HFFc6 (cell line): ENCODE results near the gene PRMT1. TPM values are rescaled to one million over a fixed set of nuclear protein-coding genes. Genes with fewer than 3 reads are reported as not detected.
"Not testable (repeated sequence)": the region's sequence is repeated elsewhere in the genome, so short reads cannot be mapped to it uniquely, and the experiment has no call there.

Experiments used
- DNase-seq: peaks from one replicate; pipeline ENCODE4 v3.0.0-alpha.2; 2018
- H3K27ac Mint-ChIP-seq: 2 replicates; pipeline ENCODE4 v1.8.0; 2020; ENCODE audit warnings: mild to moderate bottlenecking, mixed read lengths
- H3K27me3 Mint-ChIP-seq: 2 replicates; pipeline ENCODE4 v1.8.0; 2021; ENCODE audit warnings: mild to moderate bottlenecking, moderate library complexity, mixed read lengths; ENCODE audit not compliant: insufficient read depth
- H3K36me3 Mint-ChIP-seq: 2 replicates; pipeline ENCODE4 v1.8.0; 2021; ENCODE audit warnings: low read depth, mixed read lengths
- H3K4me1 Mint-ChIP-seq: 2 replicates; pipeline ENCODE4 v1.8.0; 2020; ENCODE audit warnings: low read depth, mixed read lengths
- H3K4me3 Mint-ChIP-seq: 2 replicates; pipeline ENCODE4 v1.8.0; 2020; ENCODE audit warnings: mild to moderate bottlenecking, moderate library complexity, mixed read lengths
- H3K9me3 Mint-ChIP-seq: 2 replicates; pipeline ENCODE4 v1.8.0; 2020; ENCODE audit warnings: mild to moderate bottlenecking, mixed read lengths
- long read RNA-seq: library from polyadenylated mRNA; unstranded; transcript quantifications from one replicate; pipeline ENCODE4 v2.0.0, GENCODE V29; 2019
- total RNA-seq, 6 experiments: library from RNA; stranded (reverse); fragmentation: NEBNext Ultra II Directional; extraction: Animal tissue kit (Norgen Biotek cat#: 25700); gene quantifications; 2 replicates in 1 of 6; 3 replicates in 5 of 6; pipeline ENCODE4 v1.2.3, GENCODE V29; 2021
- TF ChIP-seq, protein P1 (sequence below): fragments of 200-600 bp; sonication (generic); IDR thresholded peaks from 2 replicates; pipeline ENCODE4 v1.5.0; 2021; ENCODE audit warnings: antibody characterized with exemption, mild to moderate bottlenecking

PRMT1 gene
- 100 to 1,000 TPM; 209 to 226 (median 217) TPM for total RNA-seq
- long read RNA-seq, transcript PRMT1-202 (11 exons, 1,327 nt) = minor isoform, 9 of 181 reads
- long read RNA-seq, transcript PRMT1-201 (10 exons, 1,393 nt) = major isoform, 147 of 181 reads
- long read RNA-seq, partial matches to known transcripts = 11 of 181 reads
- long read RNA-seq, other reads (novel, unspliced or antisense) = 14 of 181 reads

DNA sequence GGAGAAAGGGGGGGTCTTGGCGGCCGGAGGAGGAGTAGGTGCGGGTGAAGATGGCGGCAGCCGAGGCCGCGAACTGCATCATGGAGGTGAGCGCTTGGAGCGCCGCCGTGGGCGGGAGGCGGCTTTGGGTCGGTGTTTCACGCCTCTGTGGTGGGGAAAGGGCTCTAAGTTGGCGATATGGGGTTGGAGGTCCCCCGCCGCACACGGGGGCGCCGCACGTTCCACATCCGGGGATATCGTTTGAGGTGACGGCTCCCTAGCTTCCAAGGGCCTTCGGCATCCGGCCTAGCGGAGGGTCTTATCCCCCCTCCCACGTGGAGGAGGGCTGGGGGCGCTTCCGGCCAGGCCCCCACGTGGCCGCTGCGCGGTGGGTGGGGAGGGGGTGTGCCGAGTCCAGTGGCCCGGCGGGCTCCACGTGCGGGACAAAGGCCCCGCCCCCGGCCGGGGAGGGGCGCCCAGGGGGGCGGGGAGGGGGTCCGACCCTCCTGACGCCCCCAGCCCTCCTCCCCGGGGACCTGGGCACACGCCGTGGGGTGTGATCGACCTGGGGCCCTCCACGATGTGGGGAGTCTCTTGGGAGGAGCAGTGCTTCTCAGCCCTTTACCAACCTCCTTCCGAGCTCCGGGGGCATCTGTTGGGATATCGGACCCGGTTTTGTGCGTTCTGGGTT, at the start of gene PRMT1:
Gene PRMT1 (plus strand): TSS at position 41 of the 670 bp plus-strand sequence. CDS start 10 bp downstream, at position 51.
- Mint-ChIP-seq H3K27me3 (peaks cover 7% of the 10 kb centered on the region), H3K4me3 (peak within 1 kb of the TSS; percentile 97), H3K27ac (peak within 1 kb of the TSS; percentile 99), H3K4me1 (peaks cover 31% of the 10 kb centered on the region), H3K36me3 (peaks cover 4% of the 10 kb centered on the region; the same call in 1 of the 2 replicates), H3K9me3 (no peaks in the 10 kb centered on the region)
- TF ChIP-seq, protein P1, sequence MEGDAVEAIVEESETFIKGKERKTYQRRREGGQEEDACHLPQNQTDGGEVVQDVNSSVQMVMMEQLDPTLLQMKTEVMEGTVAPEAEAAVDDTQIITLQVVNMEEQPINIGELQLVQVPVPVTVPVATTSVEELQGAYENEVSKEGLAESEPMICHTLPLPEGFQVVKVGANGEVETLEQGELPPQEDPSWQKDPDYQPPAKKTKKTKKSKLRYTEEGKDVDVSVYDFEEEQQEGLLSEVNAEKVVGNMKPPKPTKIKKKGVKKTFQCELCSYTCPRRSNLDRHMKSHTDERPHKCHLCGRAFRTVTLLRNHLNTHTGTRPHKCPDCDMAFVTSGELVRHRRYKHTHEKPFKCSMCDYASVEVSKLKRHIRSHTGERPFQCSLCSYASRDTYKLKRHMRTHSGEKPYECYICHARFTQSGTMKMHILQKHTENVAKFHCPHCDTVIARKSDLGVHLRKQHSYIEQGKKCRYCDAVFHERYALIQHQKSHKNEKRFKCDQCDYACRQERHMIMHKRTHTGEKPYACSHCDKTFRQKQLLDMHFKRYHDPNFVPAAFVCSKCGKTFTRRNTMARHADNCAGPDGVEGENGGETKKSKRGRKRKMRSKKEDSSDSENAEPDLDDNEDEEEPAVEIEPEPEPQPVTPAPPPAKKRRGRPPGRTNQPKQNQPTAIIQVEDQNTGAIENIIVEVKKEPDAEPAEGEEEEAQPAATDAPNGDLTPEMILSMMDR = no peak
- no peak for DNase-seq

DNA sequence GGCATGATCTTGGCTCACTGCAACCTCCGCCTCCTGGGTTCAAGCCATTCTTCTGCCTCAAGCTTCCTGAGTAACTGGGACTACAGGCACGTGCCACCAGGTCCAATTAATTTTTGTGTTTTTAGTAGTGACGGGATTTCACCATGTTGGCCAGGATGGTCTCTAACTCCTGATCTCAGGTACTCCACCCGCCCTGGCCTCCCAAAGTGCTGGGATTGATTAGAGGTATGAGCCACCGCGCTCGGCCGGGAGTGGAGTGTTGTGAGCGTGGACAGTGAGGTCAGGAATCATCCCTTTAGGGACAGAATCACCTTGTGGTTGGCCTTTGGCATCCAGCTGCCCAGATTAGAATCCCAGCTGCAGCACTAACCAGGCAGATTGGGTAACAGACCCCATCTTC, 47.4 kb upstream of the PRMT1 start:
- TF ChIP-seq, protein P1 = no peak
- peak overlapping the region; percentile 2; the same call in 1 of the 2 replicates for H3K27ac Mint-ChIP-seq
- H3K9me3 Mint-ChIP-seq = no peaks in the 10 kb centered on the region
- peaks cover 19% of the 10 kb centered on the region for H3K36me3 Mint-ChIP-seq
- H3K4me1 Mint-ChIP-seq = peaks cover 6% of the 10 kb centered on the region; the same call in 1 of the 2 replicates
- H3K27me3 Mint-ChIP-seq = no peaks in the 10 kb centered on the region; the same call in 1 of the 2 replicates
- H3K4me3 Mint-ChIP-seq = no peak overlapping the region
- DNase-seq = no peak

DNA sequence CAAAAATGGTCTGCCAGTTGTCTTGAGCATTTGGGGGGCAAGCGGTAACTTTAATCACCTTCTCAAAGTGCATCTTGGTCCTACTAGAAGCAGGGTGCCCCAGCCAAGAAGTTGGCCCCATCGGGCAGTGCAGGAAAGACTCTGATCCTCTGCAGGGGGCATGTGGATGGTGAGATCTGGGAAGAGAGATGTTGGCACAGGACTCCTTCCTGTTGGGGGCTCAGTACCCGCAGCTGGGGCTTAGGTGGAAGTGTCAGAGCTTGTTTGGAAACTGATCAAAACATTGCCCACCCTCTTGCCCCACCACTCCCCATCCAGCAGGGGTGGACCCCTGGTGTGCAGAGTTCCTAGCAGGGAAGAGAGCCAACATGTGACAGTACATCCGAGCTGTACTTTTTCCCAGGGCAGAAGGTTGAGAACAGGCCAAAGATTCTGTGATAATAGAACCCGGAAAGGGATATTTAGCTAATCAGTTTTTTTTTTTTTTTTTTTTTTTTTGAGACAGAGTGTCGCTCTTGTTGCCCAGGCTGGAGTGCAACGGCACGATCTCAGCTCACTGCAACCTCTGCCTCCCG, 46.0 kb upstream of the PRMT1 start:
- H3K27ac Mint-ChIP-seq = peak overlapping the region; percentile 52; the same call in 1 of the 2 replicates
- DNase-seq = no peak
- H3K4me3 Mint-ChIP-seq = no peak overlapping the region
- TF ChIP-seq, protein P1 = no peak
- no peaks in the 10 kb centered on the region for H3K9me3 Mint-ChIP-seq
- no peaks in the 10 kb centered on the region; the same call in 1 of the 2 replicates for H3K27me3 Mint-ChIP-seq
- H3K36me3 Mint-ChIP-seq = peaks cover 19% of the 10 kb centered on the region
- peaks cover 10% of the 10 kb centered on the region for H3K4me1 Mint-ChIP-seq

DNA sequence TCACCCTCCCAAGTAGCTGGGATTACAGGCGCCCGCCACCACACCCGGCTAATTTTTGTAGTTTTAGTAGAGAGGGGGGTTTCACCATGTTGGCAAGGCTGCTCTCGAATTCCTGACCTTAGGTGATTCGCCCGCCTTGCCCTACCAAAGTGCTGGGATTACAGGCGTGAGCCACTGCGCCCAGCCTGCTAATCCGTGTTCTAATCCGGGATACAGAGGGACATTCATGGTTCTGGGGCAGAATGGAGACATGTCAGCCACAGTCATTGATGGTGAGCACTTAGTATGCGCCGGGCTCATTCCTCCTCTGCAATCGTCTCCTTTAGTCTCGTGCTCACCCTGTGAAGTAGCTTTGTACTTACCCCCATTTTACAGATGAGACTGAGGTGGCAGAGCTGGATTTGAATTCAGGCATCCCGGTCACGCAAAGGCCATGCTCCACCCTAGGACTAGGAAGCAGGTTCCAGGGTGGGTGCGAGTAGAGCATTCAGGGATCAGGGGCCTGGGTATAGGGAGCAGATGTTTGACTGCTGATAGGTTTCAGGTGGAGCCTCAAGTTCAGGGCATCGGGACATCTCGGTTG, 45.4 kb upstream of the PRMT1 start:
- Mint-ChIP-seq H3K27ac (no peak overlapping the region), H3K27me3 (no peaks in the 10 kb centered on the region; the same call in 1 of the 2 replicates), H3K4me1 (peaks cover 13% of the 10 kb centered on the region), H3K36me3 (peaks cover 19% of the 10 kb centered on the region), H3K4me3 (no peak overlapping the region), H3K9me3 (no peaks in the 10 kb centered on the region)
- DNase-seq = no peak
- TF ChIP-seq, protein P1 = no peak

DNA sequence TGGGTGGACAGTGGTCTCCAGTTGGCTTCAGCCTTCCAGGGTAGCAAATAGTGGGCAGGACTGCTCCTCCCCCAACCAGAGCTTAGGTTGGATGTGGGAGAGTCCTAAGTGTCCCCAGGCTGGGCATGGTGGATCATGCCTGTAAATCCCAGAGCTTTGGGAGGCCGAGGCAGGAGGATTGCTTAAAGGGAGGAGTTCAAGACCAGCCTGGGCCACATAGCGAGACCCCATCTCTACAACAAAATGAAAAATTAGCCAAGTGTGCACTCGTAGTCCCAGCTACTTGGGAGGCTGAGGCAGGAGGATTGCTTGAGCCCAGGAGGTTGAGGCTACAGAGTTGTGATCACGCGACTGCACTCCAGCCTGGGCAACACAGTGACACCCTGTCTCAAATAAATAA, 44.5 kb upstream of the PRMT1 start:
- no peak for DNase-seq
- Mint-ChIP-seq H3K27me3 (no peaks in the 10 kb centered on the region; the same call in 1 of the 2 replicates), H3K9me3 (no peaks in the 10 kb centered on the region), H3K27ac (no peak overlapping the region), H3K4me3 (no peak overlapping the region), H3K4me1 (peaks cover 17% of the 10 kb centered on the region), H3K36me3 (peaks cover 15% of the 10 kb centered on the region)
- TF ChIP-seq, protein P1 = no peak

DNA sequence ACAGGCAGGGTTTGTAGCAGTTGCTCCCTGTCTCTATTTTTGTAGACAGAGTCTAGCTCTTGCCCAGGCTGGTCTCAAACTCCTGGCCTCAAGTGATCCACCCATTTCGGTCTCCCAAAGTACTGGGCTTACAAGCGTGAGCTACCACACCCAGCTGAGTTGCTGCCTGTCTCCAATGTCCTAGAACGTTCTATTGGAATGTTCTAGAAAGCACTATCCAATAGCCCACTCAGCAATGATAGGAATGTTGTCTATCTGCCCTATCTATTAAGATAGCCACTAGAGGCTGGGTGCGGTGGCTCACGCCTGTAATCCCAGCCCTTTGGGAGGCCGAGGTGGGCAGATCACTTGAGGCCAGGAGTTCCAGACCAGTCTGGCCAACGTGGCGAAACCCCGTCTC, 43.8 kb upstream of the PRMT1 start:
- peaks cover 15% of the 10 kb centered on the region for H3K36me3 Mint-ChIP-seq
- not testable (repeated sequence) for H3K27me3 Mint-ChIP-seq, H3K27ac Mint-ChIP-seq, H3K9me3 Mint-ChIP-seq, H3K4me3 Mint-ChIP-seq, DNase-seq
- peaks cover 24% of the 10 kb centered on the region for H3K4me1 Mint-ChIP-seq
